ENCODE results near the gene LYPD4.
"Not testable (repeated sequence)": the region's sequence is repeated elsewhere in the genome, so short reads cannot be mapped to it uniquely, and the experiment has no call there.

The LYPD4 gene

GRCh38 chr19:41844601-41845000 is at the start of gene LYPD4:
Gene LYPD4 (minus strand): TSS chr19:41844683. CDS start chr19:41839285, 5,398 bp downstream.
- DNase-seq, result no peak

GRCh38 chr19:41893899-41894298 is 49.4 kb upstream of the LYPD4 start:
- no peak for DNase-seq

GRCh38 chr19:41892173-41892902 is 47.9 kb upstream of the LYPD4 start:
- no peak for DNase-seq

- no peak for DNase-seq
Observed at GRCh38 chr19:41890936-41891335, 46.5 kb upstream of the LYPD4 start.

- no peak for DNase-seq
Observed at GRCh38 chr19:41889896-41890295, 45.4 kb upstream of the LYPD4 start.

- no peak for DNase-seq
Observed at GRCh38 chr19:41888926-41889325, 44.4 kb upstream of the LYPD4 start.

- DNase-seq, result peak; percentile 88
Observed at GRCh38 chr19:41887711-41888382, 43.4 kb upstream of the LYPD4 start.

- peak; percentile 56 for DNase-seq
Observed at GRCh38 chr19:41886761-41887710, 42.6 kb upstream of the LYPD4 start.

- DNase-seq, result peak; percentile 84
Observed at GRCh38 chr19:41883821-41884733, 39.6 kb upstream of the LYPD4 start.

GRCh38 chr19:41883463-41883820 is 39.0 kb upstream of the LYPD4 start:
- no peak for DNase-seq

GRCh38 chr19:41882568-41883462 is 38.3 kb upstream of the LYPD4 start, which contains the start of gene ARHGEF1:
Gene ARHGEF1 (plus strand): TSS chr19:41883184. CDS start chr19:41888083, 4,899 bp downstream.
- DNase-seq, result peak; percentile 60

GRCh38 chr19:41880329-41880708 is 35.8 kb upstream of the LYPD4 start:
- no peak for DNase-seq

- no peak for DNase-seq
Observed at GRCh38 chr19:41879670-41880328, 35.3 kb upstream of the LYPD4 start.

GRCh38 chr19:41879080-41879479 is 34.6 kb upstream of the LYPD4 start:
- no peak for DNase-seq

GRCh38 chr19:41877916-41878905 is 33.7 kb upstream of the LYPD4 start:
- no peak for DNase-seq

GRCh38 chr19:41876847-41877832 is 32.7 kb upstream of the LYPD4 start, which contains the start of gene CD79A:
Gene CD79A (plus strand): TSS chr19:41877279. CDS start chr19:41877305, 26 bp downstream.
- DNase-seq, result no peak

- DNase-seq, result not testable (repeated sequence)
Observed at GRCh38 chr19:41875973-41876372, 31.5 kb upstream of the LYPD4 start.

Data from activated naive CD4-positive, alpha-beta T cell treated with anti-CD3 and anti-CD28 coated beads, Interleukin-2, amount 50 U/mL, for 16 hours (primary cell).